HL-60 (cell line): ENCODE measurements around the gene B3GALNT2.

Source experiments
- GABPA ChIP-seq: IDR thresholded peaks from 2 replicates; pipeline ENCODE4 v1.6.1; 2012; ENCODE audit warnings: low read depth
- POLR2AphosphoS5 ChIP-seq: IDR thresholded peaks from 2 replicates; pipeline ENCODE4 v1.6.1; 2012; ENCODE audit warnings: low read depth
- SPI1 ChIP-seq: IDR thresholded peaks from 2 replicates; pipeline ENCODE4 v1.6.1; 2012; ENCODE audit warnings: low read depth, mild to moderate bottlenecking, borderline replicate concordance
- TF ChIP-seq, protein P1 (sequence below): IDR thresholded peaks from one replicate; pipeline ENCODE4 v1.5.1; 2011; ENCODE audit warnings: low read length, control low read depth, inconsistent platforms; ENCODE audit not compliant: insufficient read depth
- TF ChIP-seq, protein P2 (sequence below): IDR thresholded peaks from 2 replicates; pipeline ENCODE4 v1.6.1; 2012; ENCODE audit warnings: low read depth; ENCODE audit not compliant: insufficient replicate concordance

- TF ChIP-seq, protein P1, sequence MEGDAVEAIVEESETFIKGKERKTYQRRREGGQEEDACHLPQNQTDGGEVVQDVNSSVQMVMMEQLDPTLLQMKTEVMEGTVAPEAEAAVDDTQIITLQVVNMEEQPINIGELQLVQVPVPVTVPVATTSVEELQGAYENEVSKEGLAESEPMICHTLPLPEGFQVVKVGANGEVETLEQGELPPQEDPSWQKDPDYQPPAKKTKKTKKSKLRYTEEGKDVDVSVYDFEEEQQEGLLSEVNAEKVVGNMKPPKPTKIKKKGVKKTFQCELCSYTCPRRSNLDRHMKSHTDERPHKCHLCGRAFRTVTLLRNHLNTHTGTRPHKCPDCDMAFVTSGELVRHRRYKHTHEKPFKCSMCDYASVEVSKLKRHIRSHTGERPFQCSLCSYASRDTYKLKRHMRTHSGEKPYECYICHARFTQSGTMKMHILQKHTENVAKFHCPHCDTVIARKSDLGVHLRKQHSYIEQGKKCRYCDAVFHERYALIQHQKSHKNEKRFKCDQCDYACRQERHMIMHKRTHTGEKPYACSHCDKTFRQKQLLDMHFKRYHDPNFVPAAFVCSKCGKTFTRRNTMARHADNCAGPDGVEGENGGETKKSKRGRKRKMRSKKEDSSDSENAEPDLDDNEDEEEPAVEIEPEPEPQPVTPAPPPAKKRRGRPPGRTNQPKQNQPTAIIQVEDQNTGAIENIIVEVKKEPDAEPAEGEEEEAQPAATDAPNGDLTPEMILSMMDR = no peak
- TF ChIP-seq POLR2AphosphoS5 (no peak), GABPA (no peak), SPI1 (no peak)
- TF ChIP-seq, protein P2, sequence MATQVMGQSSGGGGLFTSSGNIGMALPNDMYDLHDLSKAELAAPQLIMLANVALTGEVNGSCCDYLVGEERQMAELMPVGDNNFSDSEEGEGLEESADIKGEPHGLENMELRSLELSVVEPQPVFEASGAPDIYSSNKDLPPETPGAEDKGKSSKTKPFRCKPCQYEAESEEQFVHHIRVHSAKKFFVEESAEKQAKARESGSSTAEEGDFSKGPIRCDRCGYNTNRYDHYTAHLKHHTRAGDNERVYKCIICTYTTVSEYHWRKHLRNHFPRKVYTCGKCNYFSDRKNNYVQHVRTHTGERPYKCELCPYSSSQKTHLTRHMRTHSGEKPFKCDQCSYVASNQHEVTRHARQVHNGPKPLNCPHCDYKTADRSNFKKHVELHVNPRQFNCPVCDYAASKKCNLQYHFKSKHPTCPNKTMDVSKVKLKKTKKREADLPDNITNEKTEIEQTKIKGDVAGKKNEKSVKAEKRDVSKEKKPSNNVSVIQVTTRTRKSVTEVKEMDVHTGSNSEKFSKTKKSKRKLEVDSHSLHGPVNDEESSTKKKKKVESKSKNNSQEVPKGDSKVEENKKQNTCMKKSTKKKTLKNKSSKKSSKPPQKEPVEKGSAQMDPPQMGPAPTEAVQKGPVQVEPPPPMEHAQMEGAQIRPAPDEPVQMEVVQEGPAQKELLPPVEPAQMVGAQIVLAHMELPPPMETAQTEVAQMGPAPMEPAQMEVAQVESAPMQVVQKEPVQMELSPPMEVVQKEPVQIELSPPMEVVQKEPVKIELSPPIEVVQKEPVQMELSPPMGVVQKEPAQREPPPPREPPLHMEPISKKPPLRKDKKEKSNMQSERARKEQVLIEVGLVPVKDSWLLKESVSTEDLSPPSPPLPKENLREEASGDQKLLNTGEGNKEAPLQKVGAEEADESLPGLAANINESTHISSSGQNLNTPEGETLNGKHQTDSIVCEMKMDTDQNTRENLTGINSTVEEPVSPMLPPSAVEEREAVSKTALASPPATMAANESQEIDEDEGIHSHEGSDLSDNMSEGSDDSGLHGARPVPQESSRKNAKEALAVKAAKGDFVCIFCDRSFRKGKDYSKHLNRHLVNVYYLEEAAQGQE = no peak
Measured at GRCh38 chr1:235427447-235427846, 76.8 kb downstream of the B3GALNT2 start.
